A673 (cell line): ENCODE data around the gene KRT8. TPM values are rescaled to one million over a fixed set of nuclear protein-coding genes. Genes with fewer than 3 reads are reported as not detected.

Experiments used
- BruUV-seq: library from RNA; stranded (reverse); fragments of 400-500 nt; replicated peaks from 2 replicates; lab custom pipeline; 2021; lab: Mats Ljungman, UMichigan
- CTCF ChIA-PET: fragments of 300-600 bp; sonication (Branson Sonifier 250); formaldehyde crosslinking; loops from one replicate; lab custom pipeline; 2022; ENCODE audit warnings: antibody characterized with exemption; lab: Charles Lee
- POLR2A ChIA-PET: fragments of 300-600 bp; sonication (Branson Sonifier 250); formaldehyde crosslinking; loops from one replicate; lab custom pipeline; 2022; ENCODE audit warnings: antibody characterized with exemption; ENCODE audit not compliant: low non-redundant PET; lab: Charles Lee
- DNase-seq: peaks from one replicate; pipeline ENCODE4 v3.0.0-alpha.2; 2015; ENCODE audit warnings: low spot score
- H3K27ac ChIP-seq: fragments of 200-600 bp; sonication (generic); 2 replicates; pipeline ENCODE4 v1.5.1; 2016; ENCODE audit warnings: mixed run types, low read depth, mild to moderate bottlenecking, mixed read lengths, antibody characterized with exemption, low read length; ENCODE audit not compliant: poor library complexity, severe bottlenecking
- H3K27me3 ChIP-seq: fragments of 200-600 bp; sonication (generic); replicated peaks from 2 replicates; pipeline ENCODE4 v1.6.1; 2017; ENCODE audit warnings: mixed run types, low read depth, mild to moderate bottlenecking, mixed read lengths, antibody characterized with exemption, low read length; ENCODE audit not compliant: insufficient read depth, poor library complexity
- H3K36me3 ChIP-seq: fragments of 200-600 bp; sonication (generic); 2 replicates; pipeline ENCODE4 v1.6.1; 2016; ENCODE audit warnings: mixed run types, mild to moderate bottlenecking, mixed read lengths, antibody characterized with exemption, low read length; ENCODE audit not compliant: insufficient read depth, poor library complexity, severe bottlenecking
- H3K4me1 ChIP-seq: fragments of 200-600 bp; sonication (generic); 2 replicates; pipeline ENCODE4 v1.6.1; 2017; ENCODE audit warnings: mixed run types, mild to moderate bottlenecking, mixed read lengths, antibody characterized with exemption, low read length; ENCODE audit not compliant: insufficient read depth, poor library complexity, severe bottlenecking
- H3K4me3 ChIP-seq: fragments of 200-600 bp; sonication (generic); 2 replicates; pipeline ENCODE4 v1.5.1; 2016; ENCODE audit warnings: low read depth, mixed run types, mild to moderate bottlenecking, mixed read lengths, low read length; ENCODE audit not compliant: poor library complexity, severe bottlenecking
- H3K9me3 ChIP-seq: fragments of 200-600 bp; sonication (generic); 2 replicates; pipeline ENCODE4 v1.6.1; 2016; ENCODE audit warnings: mixed run types, low read depth, mild to moderate bottlenecking, mixed read lengths, antibody characterized with exemption, low read length; ENCODE audit not compliant: poor library complexity, severe bottlenecking
- CTCF ChIP-seq: fragments of 300-800, 200-600 bp; sonication (generic); conservative IDR thresholded peaks from 2 replicates; pipeline ENCODE4 v1.5.1; 2017; ENCODE audit warnings: low read depth, mild to moderate bottlenecking, antibody characterized with exemption, low read length, moderate library complexity, mixed read lengths
- EZH2 ChIP-seq: fragments of 200-600 bp; sonication (generic); IDR thresholded peaks from 2 replicates; pipeline ENCODE4 v1.6.1; 2017; ENCODE audit warnings: borderline replicate concordance, low read depth, mild to moderate bottlenecking, mixed read lengths, antibody characterized with exemption, low read length; ENCODE audit not compliant: poor library complexity, severe bottlenecking
- intact Hi-C: fragments of 100-400 bp; cut with micrococcal nuclease; formaldehyde crosslinking; loops from one replicate; pipeline ENCODE4 v1.10.0; 2022; ENCODE audit not compliant: unreplicated experiment
- total RNA-seq: library from RNA; stranded (reverse); gene quantifications from 2 replicates; pipeline ENCODE4 v1.2.3, GENCODE V29; 2021

Gene KRT8
- total RNA-seq, 1 experiment from 2014 or later, result 15.4 TPM

DNA sequence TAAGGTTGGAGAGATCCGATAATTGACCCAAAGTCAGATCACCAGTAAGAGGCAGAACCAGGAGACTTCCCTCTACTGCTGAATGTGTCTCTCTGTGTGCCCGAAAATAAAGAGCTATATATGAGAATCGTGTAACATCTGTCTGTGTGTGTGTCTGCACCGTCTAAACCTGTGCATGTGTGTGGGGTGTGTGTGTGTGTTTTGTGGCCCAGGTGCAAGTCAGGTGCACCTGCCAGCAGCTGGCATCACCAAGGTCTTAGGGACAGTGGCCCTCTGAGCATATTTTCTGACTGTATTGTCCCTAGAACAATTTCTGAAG is 31.4 kb downstream of the KRT8 start:
- intact Hi-C loops, result loop anchor here (5.0 kb wide), 1 partner anchor 501 kb away; no protein-coding TSS in a partner anchor
- BruUV-seq, result TSS peak; percentile 69
- peak overlapping the region; percentile 36 for H3K4me3 ChIP-seq
- POLR2A ChIA-PET, result no interaction called here
- H3K36me3 ChIP-seq, result no peaks in the 10 kb centered on the region
- DNase-seq, result no peak
- H3K27me3 ChIP-seq, result no peaks in the 10 kb centered on the region
- H3K27ac ChIP-seq, result peak overlapping the region; percentile 61
- peaks cover 43% of the 10 kb centered on the region for H3K4me1 ChIP-seq
- TF ChIP-seq CTCF (no peak), EZH2 (no peak)
- no peaks in the 10 kb centered on the region for H3K9me3 ChIP-seq
- CTCF ChIA-PET, result interaction anchor here (1.0 to 1.8 kb wide), 2 partner anchors 8 to 104 kb away, joined by 3 to 6 read pairs; no protein-coding TSS in a partner anchor

GRCh38 chr12:52872644-52873389 is 32.1 kb downstream of the KRT8 start:
- H3K4me1 ChIP-seq, result peaks cover 47% of the 10 kb centered on the region
- no peaks in the 10 kb centered on the region for H3K9me3 ChIP-seq
- no peak for DNase-seq
- H3K27ac ChIP-seq, result peak overlapping the region; percentile 61
- intact Hi-C loops, result loop anchor here (5.0 kb wide), 1 partner anchor 501 kb away; no protein-coding TSS in a partner anchor
- no peaks in the 10 kb centered on the region for H3K36me3 ChIP-seq
- BruUV-seq, result no TSS peak
- CTCF ChIA-PET, result interaction anchor here (1.0 kb wide), 1 partner anchor 105 kb away, joined by 3 read pairs; no protein-coding TSS in a partner anchor
- H3K4me3 ChIP-seq, result no peak overlapping the region
- no peaks in the 10 kb centered on the region for H3K27me3 ChIP-seq
- no peak for TF ChIP-seq CTCF
- no peak for TF ChIP-seq EZH2
- POLR2A ChIA-PET, result no interaction called here

- BruUV-seq, result no TSS peak
- POLR2A ChIA-PET, result no interaction called here
- CTCF ChIA-PET, result interaction anchor here (0.5 to 1.4 kb wide), 3 partner anchors 107 to 922 kb away, joined by 3 to 5 read pairs (median 5); no protein-coding TSS in a partner anchor
- H3K36me3 ChIP-seq, result no peaks in the 10 kb centered on the region
- intact Hi-C loops, result loop anchor here (2.0 to 5.0 kb wide), 2 partner anchors 205 to 499 kb away; no protein-coding TSS in a partner anchor
- no peaks in the 10 kb centered on the region for H3K27me3 ChIP-seq
- H3K9me3 ChIP-seq, result no peaks in the 10 kb centered on the region
- peak overlapping the region; percentile 51 for H3K27ac ChIP-seq
- peaks cover 52% of the 10 kb centered on the region for H3K4me1 ChIP-seq
- DNase-seq, result peak; percentile 48
- H3K4me3 ChIP-seq, result no peak overlapping the region
- TF ChIP-seq CTCF (no peak), EZH2 (no peak)
Measured at GRCh38 chr12:52871291-52872039, 33.4 kb downstream of the KRT8 start.
